HG02759 (cell line): ENCODE measurements around the gene RNF20.
"Not testable (repeated sequence)": the region's sequence is repeated elsewhere in the genome, so short reads cannot be mapped to it uniquely, and the experiment has no call there.

ENCODE experiments used
- ATAC-seq: cut with Tn5 transposase; IDR thresholded peaks from one replicate; pipeline ENCODE4 v1.9.1; 2021; ENCODE audit warnings: mild to moderate bottlenecking, moderate library complexity; ENCODE audit not compliant: unreplicated experiment

The RNF20 gene

DNA sequence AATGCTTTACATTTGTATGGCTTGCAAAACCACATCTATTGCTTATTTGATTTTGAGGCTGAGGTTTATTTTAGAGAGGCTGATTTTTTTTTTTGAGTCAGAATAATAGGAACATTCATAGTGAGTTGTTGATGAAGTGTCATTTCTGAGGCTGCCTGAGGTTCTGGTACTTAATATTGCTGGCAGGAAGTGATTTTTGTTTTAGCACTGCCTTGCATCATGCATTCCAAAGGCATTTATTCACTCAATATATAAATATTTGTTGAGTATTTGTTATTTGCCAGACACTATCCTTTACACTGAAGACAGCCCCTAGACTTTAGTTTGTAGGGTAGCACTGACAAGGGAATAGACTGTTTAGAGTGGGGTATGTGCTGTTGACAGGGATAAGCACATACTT is 2.7 kb downstream of the RNF20 start:
- no peak for ATAC-seq

- ATAC-seq, result no peak
Observed at GRCh38 chr9:101536938-101537337, 3.3 kb downstream of the RNF20 start.

GRCh38 chr9:101540069-101540468 is 6.4 kb downstream of the RNF20 start:
- no peak for ATAC-seq

GRCh38 chr9:101543098-101543735 is 9.6 kb downstream of the RNF20 start:
- no peak for ATAC-seq

GRCh38 chr9:101549472-101550098 is 15.9 kb downstream of the RNF20 start:
- ATAC-seq, result not testable (repeated sequence)

DNA sequence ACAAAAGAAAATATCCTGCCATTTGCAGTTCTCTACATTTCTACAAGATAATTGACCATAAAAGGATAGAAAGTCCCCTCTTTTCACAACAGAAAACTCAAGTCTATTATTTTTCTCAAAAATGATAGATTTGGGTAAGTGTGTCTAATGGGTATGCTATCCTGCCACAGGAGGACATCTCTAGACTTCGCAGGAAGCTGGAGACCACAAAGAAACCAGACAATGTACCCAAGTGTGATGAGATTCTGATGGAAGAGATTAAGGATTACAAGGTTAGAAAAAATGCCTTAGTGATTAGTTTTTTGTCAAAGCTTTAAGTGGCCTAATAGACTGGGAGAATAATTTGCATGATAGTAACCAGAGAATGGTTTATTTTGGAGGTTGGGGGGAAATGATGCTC is 28.1 kb downstream of the RNF20 start:
- no peak for ATAC-seq

- no peak for ATAC-seq
Observed at GRCh38 chr9:101562966-101563365, 29.3 kb downstream of the RNF20 start.

DNA sequence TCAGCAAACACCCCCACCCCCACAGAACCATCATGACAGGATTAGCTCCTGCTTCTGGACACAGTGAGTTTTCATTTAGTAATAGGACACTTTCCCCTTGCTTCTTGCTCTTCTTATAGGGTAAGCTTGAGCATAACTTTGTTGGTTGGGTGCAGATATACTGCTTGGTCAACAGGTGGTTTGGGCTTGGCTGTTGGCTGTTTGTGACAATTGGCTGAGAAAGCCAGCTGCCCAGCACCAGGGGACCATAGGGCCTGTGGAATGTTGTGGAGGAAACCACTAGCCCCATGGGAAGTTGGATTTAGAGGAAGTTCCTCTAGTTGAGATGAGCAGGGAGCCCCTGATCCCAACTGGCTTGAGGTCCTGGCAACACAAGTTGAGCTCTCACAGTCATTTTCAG is 30.6 kb downstream of the RNF20 start:
- ATAC-seq, result no peak

DNA sequence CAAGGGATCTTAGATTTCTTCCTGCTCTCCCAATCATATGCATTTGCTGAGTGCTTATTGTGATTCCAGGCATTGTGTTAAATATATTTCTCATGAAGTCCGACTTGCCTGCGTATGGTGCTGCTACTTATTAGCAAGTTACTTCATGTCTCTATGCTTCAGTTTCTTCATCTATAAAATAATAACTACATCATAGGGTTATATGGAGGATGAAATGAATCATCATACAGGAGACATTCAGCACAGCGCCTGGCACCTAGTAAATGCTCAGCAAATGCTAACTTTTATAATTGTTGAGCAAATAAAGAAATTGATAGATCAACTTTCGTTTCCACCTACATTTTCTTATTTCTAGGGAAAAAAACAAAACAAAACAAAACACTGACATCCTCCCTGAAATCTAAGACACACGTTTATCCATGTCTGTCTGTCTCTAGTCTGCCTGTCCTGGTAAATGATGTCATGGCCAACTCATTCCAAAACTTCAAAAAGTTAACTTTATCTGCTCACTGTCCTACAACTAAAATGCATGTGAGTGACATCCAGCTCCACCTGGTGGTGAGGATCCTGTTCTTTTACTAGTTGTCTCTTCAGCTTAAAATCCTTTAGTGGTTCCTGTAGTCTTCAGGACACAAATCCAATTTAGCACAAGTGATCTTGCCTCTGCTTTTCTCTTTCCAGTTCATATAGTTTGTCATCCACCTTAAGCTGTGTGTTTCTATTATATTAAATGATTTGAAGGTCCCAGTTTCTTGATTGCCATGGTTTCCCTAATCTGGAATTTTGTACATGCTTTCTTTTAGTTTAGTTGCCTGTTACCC is 33.5 kb downstream of the RNF20 start:
- peak; percentile 82 for ATAC-seq

DNA sequence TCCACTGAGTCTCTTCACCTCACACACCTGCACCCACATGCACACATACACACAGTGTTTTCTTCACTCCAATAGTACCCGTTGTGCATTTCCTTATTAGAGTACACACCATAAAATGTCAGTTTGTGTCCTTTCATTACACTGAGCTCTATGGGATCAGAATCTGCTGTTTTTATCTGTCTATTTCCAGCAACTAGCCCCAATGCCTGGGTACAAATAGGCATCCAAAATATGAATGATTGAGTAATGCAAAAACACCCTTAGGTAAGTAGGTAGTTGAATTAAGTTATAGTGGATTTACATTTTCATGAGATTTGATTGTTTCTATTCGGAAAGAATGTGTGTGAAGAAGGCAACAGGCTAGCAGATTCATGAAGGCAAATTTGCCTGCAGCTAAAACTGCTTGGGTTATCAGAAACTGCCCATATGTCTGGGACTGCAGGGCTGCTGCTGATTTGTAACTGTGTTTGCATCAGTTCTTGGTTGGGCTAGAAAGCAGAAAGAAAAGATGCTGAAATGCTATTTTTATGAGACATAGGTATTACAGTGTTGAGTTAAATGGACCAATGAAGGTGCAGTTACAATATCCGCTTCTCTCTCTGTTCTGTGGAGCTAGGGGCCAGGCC is 34.2 kb downstream of the RNF20 start:
- no peak for ATAC-seq

GRCh38 chr9:101569741-101570501 is 36.3 kb downstream of the RNF20 start:
- no peak for ATAC-seq

- ATAC-seq, result no peak
Observed at GRCh38 chr9:101571114-101571513, 37.5 kb downstream of the RNF20 start.

DNA sequence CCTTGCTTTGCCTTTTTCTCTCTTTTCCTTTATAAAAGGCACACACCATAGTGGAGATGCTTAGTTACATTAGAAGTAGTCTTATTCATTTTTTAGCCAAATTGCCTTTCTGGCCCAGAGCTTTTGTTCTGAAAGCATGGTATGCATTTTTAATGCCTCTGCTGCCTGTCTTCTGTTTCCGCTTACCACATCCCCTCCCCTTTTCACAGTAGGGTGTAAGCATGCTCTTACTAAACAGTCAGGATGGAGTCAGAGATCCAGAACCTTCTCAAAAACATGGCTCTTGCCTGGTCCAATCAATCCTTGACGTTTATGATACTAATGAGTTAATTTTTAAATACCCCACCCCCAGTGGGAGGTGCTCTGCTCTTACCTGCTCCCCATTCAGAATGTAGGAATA is 38.7 kb downstream of the RNF20 start:
- ATAC-seq, result no peak

- no peak for ATAC-seq
Observed at GRCh38 chr9:101574731-101575333, 41.2 kb downstream of the RNF20 start.

- ATAC-seq, result peak; percentile 69
Observed at GRCh38 chr9:101578378-101578777, 44.7 kb downstream of the RNF20 start.

DNA sequence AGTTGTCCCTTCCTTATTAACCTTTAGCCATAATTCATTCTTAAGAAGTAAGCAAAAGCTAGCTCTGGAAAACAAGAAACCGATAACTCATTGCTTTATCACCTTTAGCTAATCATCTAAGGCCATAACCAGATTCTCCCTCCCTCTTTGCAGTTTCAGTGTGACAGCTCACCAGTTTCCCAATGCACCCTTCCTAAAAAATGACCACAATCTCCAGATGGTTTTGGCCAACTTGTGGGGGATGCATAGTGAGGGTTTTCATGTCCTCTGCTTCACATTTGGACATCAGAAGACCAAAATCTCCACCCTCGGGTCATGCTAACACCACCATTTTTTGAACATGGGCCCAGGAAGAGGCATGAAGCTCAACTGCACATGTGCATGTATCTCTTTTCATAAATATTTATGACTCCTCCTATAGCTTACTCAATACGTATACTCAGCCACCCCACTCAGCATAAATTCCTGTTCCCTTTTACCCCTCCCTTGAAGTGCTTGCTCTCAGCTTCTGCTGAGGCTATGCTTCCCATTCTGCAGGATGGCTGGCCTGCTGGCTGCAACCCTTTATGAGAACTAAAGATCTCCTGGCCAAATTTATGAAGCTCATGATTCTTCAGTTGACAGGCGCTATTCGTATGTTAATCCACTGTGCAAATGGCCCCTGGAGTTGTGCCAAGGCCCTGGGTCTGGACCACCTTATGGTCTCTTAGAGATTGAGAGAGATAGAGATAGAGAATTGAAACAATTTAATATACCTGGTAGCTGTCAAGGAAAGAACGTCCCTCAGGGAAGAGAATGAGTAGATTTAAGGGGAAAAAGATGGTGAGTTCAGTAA is 46.3 kb downstream of the RNF20 start:
- ATAC-seq, result no peak

- no peak for ATAC-seq
Observed at GRCh38 chr9:101582553-101582952, 48.9 kb downstream of the RNF20 start.

DNA sequence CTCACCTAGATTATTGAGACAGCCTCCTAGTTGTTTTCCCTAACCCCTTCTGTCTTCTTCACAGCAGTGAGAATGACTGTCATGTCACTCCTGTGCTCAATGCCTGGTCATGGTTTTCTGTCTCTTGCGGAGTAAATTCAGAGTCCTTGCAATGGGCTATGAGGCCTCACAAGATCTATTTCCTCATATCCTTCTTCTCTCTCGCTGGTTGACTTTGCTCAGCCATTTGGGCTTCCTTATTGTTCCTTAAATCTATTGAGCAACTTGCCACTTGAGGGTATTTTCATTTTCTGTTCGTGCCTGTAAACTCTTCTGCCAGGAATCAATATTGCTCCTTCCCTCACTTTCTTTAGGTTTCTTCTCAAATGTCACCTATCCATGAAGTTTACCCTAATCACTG is 52.1 kb downstream of the RNF20 start:
- no peak for ATAC-seq

DNA sequence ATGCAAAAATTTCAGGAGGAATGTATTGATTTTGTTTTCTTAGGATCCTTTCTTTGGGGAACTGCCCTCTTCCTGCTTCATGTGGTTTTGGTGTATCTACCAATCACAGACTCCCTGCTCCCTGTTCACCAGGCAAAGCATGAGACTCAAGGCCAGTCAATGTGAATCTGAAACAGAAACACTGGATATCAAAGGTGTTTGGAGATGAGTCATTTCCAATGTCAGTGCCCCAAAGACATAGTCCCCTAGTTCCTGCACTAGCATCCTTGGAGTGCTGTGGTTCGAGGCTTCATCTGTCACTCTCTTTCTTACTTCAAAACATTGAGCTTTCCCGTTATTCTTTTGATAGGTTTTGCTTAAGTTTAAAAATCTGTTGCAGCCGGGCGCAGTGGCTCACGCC is 53.0 kb downstream of the RNF20 start:
- peak; percentile 92 for ATAC-seq
